H9 (cell line): ENCODE data around the gene MBTPS1. TPM values are rescaled to one million over a fixed set of nuclear protein-coding genes. Genes with fewer than 3 reads are reported as not detected.

Source experiments
- DNase-seq: peaks from one replicate; pipeline ENCODE4 v3.0.0-alpha.2; 2017
- H2AFZ ChIP-seq: one replicate; pipeline ENCODE4 v1.6.1; 2013; ENCODE audit warnings: mild to moderate bottlenecking, low read length, control low read depth, moderate library complexity
- H2AK5ac ChIP-seq: 2 replicates; pipeline ENCODE4 v1.6.1; 2013; ENCODE audit warnings: low read length, control low read depth, mixed read lengths; ENCODE audit not compliant: insufficient read length
- H2BK120ac ChIP-seq: one replicate; pipeline ENCODE4 v1.6.1; 2013; ENCODE audit warnings: low read depth, mild to moderate bottlenecking, low read length, control low read depth, inconsistent platforms; ENCODE audit not compliant: poor library complexity, severe bottlenecking
- H2BK12ac ChIP-seq: 2 replicates; pipeline ENCODE4 v1.6.1; 2013; ENCODE audit warnings: low read length, control low read depth, mixed read lengths, low read depth; ENCODE audit not compliant: insufficient read length
- H2BK15ac ChIP-seq: 2 replicates; pipeline ENCODE4 v1.6.1; 2013; ENCODE audit warnings: low read depth, low read length, control low read depth
- H2BK20ac ChIP-seq: one replicate; pipeline ENCODE4 v1.6.1; 2013; ENCODE audit warnings: low read depth, mild to moderate bottlenecking, low read length, control low read depth, inconsistent platforms; ENCODE audit not compliant: poor library complexity, severe bottlenecking
- H2BK5ac ChIP-seq: 2 replicates; pipeline ENCODE4 v1.6.1; 2013; ENCODE audit warnings: low read length, control low read depth, mixed read lengths; ENCODE audit not compliant: insufficient read length
- H3K14ac ChIP-seq: 2 replicates; pipeline ENCODE4 v1.6.1; 2013; ENCODE audit warnings: low read length, control low read depth; ENCODE audit not compliant: insufficient read depth
- H3K18ac ChIP-seq: 2 replicates; pipeline ENCODE4 v1.6.1; 2013; ENCODE audit warnings: low read depth, mild to moderate bottlenecking, mixed read lengths, low read length, control low read depth; ENCODE audit not compliant: insufficient read length
- H3K23ac ChIP-seq: 2 replicates; pipeline ENCODE4 v1.6.1; 2013; ENCODE audit warnings: low read length, control low read depth, mixed read lengths, low read depth; ENCODE audit not compliant: insufficient read length
- H3K23me2 ChIP-seq: 2 replicates; pipeline ENCODE4 v1.6.1; 2013; ENCODE audit warnings: low read depth, mild to moderate bottlenecking, mixed read lengths, low read length, control low read depth; ENCODE audit not compliant: insufficient read length, poor library complexity, severe bottlenecking
- H3K27ac ChIP-seq: 2 replicates; pipeline ENCODE4 v1.5.1; 2013; ENCODE audit warnings: low read length, control low read depth, mixed read lengths, low read depth; ENCODE audit not compliant: insufficient read length
- H3K27me3 ChIP-seq: 2 replicates; pipeline ENCODE4 v1.6.1; 2013; ENCODE audit warnings: low read length, control low read depth, inconsistent platforms; ENCODE audit not compliant: insufficient read depth
- H3K4ac ChIP-seq: 2 replicates; pipeline ENCODE4 v1.6.1; 2013; ENCODE audit warnings: low read depth, mild to moderate bottlenecking, control low read depth, inconsistent platforms, low read length, moderate library complexity
- H3K4me1 ChIP-seq: 2 replicates; pipeline ENCODE4 v1.6.1; 2013; ENCODE audit warnings: low read length, control low read depth, inconsistent platforms; ENCODE audit not compliant: insufficient read depth
- H3K4me2 ChIP-seq: 2 replicates; pipeline ENCODE4 v1.6.1; 2013; ENCODE audit warnings: low read length, control low read depth, mixed read lengths; ENCODE audit not compliant: insufficient read length, insufficient read depth
- H3K56ac ChIP-seq: 2 replicates; pipeline ENCODE4 v1.6.1; 2013; ENCODE audit warnings: low read depth, mild to moderate bottlenecking, mixed read lengths, low read length, control low read depth; ENCODE audit not compliant: insufficient read length
- H3K79me1 ChIP-seq: 2 replicates; pipeline ENCODE4 v1.6.1; 2013; ENCODE audit warnings: low read depth, mild to moderate bottlenecking, moderate library complexity, low read length, control low read depth, inconsistent platforms; ENCODE audit not compliant: insufficient read depth, poor library complexity, severe bottlenecking
- H3K79me2 ChIP-seq: 2 replicates; pipeline ENCODE4 v1.6.1; 2013; ENCODE audit warnings: low read length, control low read depth, inconsistent platforms; ENCODE audit not compliant: insufficient read depth
- H3K9ac ChIP-seq: 2 replicates; pipeline ENCODE4 v1.6.1; 2013; ENCODE audit warnings: low read length, control low read depth, mixed read lengths; ENCODE audit not compliant: insufficient read length; ENCODE audit errors: extremely low read depth
- H3K9me3 ChIP-seq: one replicate; pipeline ENCODE4 v1.6.1; 2013; ENCODE audit warnings: low read depth, low read length, inconsistent platforms; ENCODE audit not compliant: control insufficient read depth
- H3T11ph ChIP-seq: one replicate; pipeline ENCODE4 v1.6.1; 2013; ENCODE audit warnings: mild to moderate bottlenecking, low read length, control low read depth, inconsistent platforms
- H4K20me1 ChIP-seq: one replicate; pipeline ENCODE4 v1.6.1; 2013; ENCODE audit not compliant: control insufficient read depth, insufficient read length, insufficient read depth
- H4K5ac ChIP-seq: 2 replicates; pipeline ENCODE4 v1.6.1; 2013; ENCODE audit warnings: low read depth, mild to moderate bottlenecking, mixed read lengths, low read length, control low read depth; ENCODE audit not compliant: insufficient read length
- H4K8ac ChIP-seq: replicated peaks from 2 replicates; pipeline ENCODE4 v1.6.1; 2013; ENCODE audit warnings: low read length, control low read depth, mixed read lengths, low read depth; ENCODE audit not compliant: insufficient read length
- H4K91ac ChIP-seq: 2 replicates; pipeline ENCODE4 v1.6.1; 2013; ENCODE audit warnings: low read depth, mild to moderate bottlenecking, moderate library complexity, mixed read lengths, low read length, control low read depth; ENCODE audit not compliant: insufficient read length
- H3K27ac Mint-ChIP-seq, 3 experiments: 2 replicates in 2 of 3; 3 replicates in 1 of 3; pipeline ENCODE4 v1.8.0; 2020 to 2021; ENCODE audit warnings: mixed read lengths in 3 of 3, mild to moderate bottlenecking in 1 of 3, moderate library complexity in 1 of 3
- H3K27me3 Mint-ChIP-seq: 2 replicates; pipeline ENCODE4 v1.8.0; 2021; ENCODE audit warnings: low read depth, mild to moderate bottlenecking, moderate library complexity, mixed read lengths
- H3K36me3 Mint-ChIP-seq, 3 experiments: 2 replicates in 2 of 3; 3 replicates in 1 of 3; pipeline ENCODE4 v1.8.0; 2020 to 2021; ENCODE audit warnings: low read depth in 3 of 3, mixed read lengths in 3 of 3; ENCODE audit not compliant: insufficient read depth in 1 of 3
- H3K4me1 Mint-ChIP-seq, 2 experiments: 2 replicates each; pipeline ENCODE4 v1.8.0; 2020; ENCODE audit warnings: mixed read lengths in 2 of 2
- H3K4me3 Mint-ChIP-seq, 2 experiments: 2 replicates in 1 of 2; 3 replicates in 1 of 2; pipeline ENCODE4 v1.8.0; 2020 to 2021; ENCODE audit warnings: mild to moderate bottlenecking in 2 of 2, mixed read lengths in 2 of 2, moderate library complexity in 1 of 2
- H3K9me3 Mint-ChIP-seq, 2 experiments: 2 replicates in 1 of 2; 3 replicates in 1 of 2; pipeline ENCODE4 v1.8.0; 2020; ENCODE audit warnings: mild to moderate bottlenecking in 2 of 2, mixed read lengths in 2 of 2, moderate library complexity in 1 of 2
- WGBS: extraction: QIAGEN DNeasy Blood & Tissue Kit; methylation state at CpG from one replicate; pipeline ENCODE4 v1.1.7; 2013; ENCODE audit warnings: missing lambda C conversion rate, low lambda C conversion rate, mixed read lengths; ENCODE audit not compliant: insufficient read length; ENCODE audit errors: extremely low coverage; 5-methylcytosine and 5-hydroxymethylcytosine counted together
- total RNA-seq: library from RNA; stranded (reverse); gene quantifications from 2 replicates; pipeline ENCODE4 v1.2.1, GENCODE V29; 2021
- TF ChIP-seq, protein P1 (sequence below): fragments of 200-600 bp; sonication (generic); conservative IDR thresholded peaks from 3 replicates; pipeline ENCODE4 v1.8.0; 2021; ENCODE audit warnings: antibody characterized with exemption, mild to moderate bottlenecking

Gene MBTPS1
- total RNA-seq, 1 experiment from 2014 or later = 48.7 TPM

DNA sequence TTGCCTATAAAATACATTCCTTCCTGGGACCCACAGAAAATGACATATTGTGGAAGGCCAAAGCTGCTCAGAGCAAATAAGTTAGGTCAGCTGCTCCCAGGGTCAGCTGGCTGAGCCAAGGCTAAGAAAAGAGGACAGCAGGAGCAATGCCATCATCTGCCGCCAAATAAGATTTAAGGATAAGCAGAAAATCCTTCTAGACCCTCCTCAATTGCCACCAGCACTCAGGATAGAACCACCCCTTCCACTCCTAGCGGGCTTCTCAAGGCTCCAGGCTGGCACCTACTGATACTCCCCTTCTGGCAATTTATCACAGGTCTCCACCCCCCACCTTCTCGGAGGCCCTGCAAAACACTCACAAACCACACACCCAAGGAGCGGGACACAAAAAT is 22.9 kb downstream of the MBTPS1 start:
- Histone ChIP-seq H2BK12ac (no peak overlapping the region), H3K9me3 (no peaks in the 10 kb centered on the region), H4K5ac (no peak overlapping the region), H2AFZ (no peak overlapping the region), H3K27me3 (no peaks in the 10 kb centered on the region), H3K27ac (no peak overlapping the region), H3K9ac (no peak overlapping the region), H4K8ac (no peak overlapping the region), H4K91ac (no peak overlapping the region), H2BK5ac (no peak overlapping the region), H4K20me1 (peaks cover 2% of the 10 kb centered on the region), H3K4me2 (no peak overlapping the region), H3K14ac (no peak overlapping the region), H3K4me1 (no peaks in the 10 kb centered on the region), H3K18ac (no peak overlapping the region), H2BK20ac (no peak overlapping the region), H2BK120ac (no peak overlapping the region), H3K23ac (no peak overlapping the region), H3T11ph (no peak overlapping the region), H2BK15ac (no peak overlapping the region), H2AK5ac (no peak overlapping the region), H3K56ac (no peak overlapping the region), H3K79me2 (no peaks in the 10 kb centered on the region), H3K4ac (no peak overlapping the region), H3K23me2 (no peaks in the 10 kb centered on the region), H3K79me1 (no peaks in the 10 kb centered on the region)
- DNase-seq = no peak
- H3K4me1 Mint-ChIP-seq = no peaks in the 10 kb centered on the region
- H3K36me3 Mint-ChIP-seq = peaks cover 11 to 78% (median 70%) of the 10 kb centered on the region in 3 experiments; a peak in 6 of 7 replicates
- H3K27ac Mint-ChIP-seq = no peak overlapping the region; a peak in 1 of 7 replicates
- no peaks in the 10 kb centered on the region for H3K9me3 Mint-ChIP-seq
- no CpG with 5 or more reads among the region's 4 CpGs for WGBS
- no peaks in the 10 kb centered on the region for H3K27me3 Mint-ChIP-seq
- TF ChIP-seq, protein P1, sequence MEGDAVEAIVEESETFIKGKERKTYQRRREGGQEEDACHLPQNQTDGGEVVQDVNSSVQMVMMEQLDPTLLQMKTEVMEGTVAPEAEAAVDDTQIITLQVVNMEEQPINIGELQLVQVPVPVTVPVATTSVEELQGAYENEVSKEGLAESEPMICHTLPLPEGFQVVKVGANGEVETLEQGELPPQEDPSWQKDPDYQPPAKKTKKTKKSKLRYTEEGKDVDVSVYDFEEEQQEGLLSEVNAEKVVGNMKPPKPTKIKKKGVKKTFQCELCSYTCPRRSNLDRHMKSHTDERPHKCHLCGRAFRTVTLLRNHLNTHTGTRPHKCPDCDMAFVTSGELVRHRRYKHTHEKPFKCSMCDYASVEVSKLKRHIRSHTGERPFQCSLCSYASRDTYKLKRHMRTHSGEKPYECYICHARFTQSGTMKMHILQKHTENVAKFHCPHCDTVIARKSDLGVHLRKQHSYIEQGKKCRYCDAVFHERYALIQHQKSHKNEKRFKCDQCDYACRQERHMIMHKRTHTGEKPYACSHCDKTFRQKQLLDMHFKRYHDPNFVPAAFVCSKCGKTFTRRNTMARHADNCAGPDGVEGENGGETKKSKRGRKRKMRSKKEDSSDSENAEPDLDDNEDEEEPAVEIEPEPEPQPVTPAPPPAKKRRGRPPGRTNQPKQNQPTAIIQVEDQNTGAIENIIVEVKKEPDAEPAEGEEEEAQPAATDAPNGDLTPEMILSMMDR = no peak
- H3K4me3 Mint-ChIP-seq = no peak overlapping the region
